Measurements from ENCODE around the gene MAPKAP1.

MAPKAP1 gene

DNA sequence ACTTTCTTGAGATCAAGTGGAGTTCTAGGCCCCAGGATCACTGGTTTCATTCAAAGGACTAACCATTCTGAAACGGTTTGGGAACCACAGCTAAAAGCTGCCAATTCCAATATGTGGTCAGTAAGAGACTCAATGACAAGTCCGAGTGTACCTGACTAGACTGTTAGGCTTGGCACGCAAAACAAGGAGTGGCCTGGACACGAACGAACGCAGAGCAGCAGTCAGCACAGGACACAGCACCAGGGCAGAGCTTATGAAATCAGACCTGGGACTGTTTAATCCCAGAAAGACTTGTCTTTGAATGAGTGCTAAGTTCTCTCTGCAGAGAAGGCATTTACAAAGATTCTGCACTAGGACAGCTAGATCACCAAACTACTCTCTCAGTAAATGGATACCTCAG is 231.6 kb downstream of the MAPKAP1 start:
- DNase-seq = no peak

DNA sequence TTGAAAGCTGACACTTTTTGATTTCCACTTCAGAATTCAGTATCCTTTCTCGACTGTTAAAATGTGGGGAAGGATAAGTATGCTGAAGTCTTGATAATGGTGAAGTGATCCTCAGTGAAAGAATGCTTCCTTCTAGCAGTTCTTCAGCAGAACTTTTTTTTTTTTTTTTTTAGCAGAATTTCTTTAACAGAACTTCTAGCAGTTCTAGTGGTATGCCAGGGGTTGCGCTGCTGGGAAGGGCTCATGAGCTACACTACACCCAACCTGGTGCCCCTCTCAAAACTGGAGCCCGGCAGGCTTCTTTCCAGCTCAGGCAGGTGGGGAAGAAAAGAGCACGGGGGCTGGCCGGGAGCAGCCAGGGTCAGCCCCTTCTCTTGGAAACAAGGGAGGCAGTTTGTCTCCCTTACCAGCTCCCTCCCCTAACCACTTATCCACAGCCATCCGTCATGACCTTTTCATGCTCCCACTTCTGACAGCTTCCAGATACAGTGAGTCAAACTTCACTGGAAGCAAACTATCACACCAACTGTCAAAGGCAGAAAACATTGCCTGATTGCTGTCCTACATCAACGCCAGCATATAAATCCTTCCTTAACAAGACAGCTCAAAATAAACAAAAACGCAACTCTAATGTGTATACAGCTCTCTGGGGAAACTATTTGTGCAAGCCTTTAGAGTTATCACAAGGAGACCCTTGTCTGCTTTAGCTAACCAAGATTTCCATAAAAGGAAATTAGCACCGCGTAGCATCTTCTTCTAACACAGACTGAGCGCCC is 233.9 kb downstream of the MAPKAP1 start:
- DNase-seq = no peak

DNA sequence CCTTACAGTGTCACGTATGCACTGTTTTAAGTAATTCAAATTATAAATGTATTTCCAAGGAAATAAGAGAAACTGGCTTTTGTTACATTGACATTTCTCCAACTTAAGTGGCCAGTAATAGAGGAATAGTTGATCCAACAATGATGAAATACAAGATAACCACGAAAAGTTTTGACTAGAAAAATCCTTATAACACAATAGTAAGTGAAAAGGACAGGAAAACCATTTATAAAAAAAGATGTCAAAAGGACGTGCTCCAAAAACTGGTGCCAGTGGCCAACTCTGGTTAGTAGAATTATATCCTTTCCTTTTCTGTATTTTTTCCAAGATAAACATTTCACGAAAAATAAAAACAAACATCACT is 234.5 kb downstream of the MAPKAP1 start:
- DNase-seq = no peak

DNA sequence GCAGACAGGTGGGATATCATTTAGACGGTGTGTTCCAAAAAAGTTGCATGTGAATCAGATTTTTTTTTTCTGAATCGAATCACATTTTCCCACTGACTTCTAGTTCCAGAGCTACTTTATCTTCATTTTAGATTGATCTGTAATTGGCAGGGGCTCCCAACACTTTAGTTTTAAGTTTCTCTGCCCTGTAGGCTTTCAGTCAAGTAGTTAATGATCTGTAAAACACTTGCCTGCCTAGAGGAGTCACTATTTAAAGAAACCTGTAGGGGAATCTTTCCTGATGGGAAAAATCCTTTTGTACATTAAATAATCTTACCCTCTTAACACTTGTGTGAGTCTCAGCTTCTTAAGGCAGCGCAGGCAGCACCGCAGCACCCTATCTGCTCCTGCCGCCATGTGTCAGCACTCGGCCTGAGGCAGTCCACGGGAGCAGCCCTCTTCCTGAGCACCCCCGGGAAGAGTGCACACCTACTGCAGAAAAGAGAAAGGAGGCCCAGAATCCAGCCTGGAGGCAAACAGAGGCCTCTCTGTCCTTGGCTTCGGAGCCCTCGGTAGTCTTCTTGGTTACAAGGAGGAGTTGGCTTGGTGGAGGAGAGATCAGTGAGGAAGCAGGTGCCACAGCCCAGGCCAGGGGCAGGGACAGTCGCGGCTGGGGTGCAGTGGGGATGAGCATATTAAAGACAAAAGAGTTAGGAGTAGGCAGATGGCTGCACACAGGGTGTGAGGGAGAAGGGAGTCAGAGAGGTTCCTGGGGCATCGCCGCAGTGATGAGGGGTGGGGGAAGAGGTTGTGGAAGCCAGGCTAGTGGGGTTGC is 236.0 kb downstream of the MAPKAP1 start:
- DNase-seq = no peak

DNA sequence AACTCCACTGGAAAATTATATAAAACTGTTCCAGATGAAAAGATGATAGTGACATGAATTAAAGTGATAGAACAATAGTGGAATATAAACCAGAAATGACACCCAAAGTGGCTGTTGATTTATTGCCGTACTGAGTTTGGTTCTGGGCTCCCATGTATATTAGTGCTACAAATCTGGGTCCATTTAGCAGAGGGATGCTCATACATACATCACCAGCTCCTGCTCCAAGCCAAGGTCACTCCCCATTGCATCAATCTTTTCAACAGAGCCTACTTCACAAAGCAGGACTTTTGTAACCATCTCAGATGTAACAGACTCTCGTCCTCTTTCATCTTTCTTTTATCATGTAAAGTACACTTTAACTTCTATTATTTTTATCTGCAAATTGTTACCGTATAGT is 236.8 kb downstream of the MAPKAP1 start:
- DNase-seq = no peak

DNA sequence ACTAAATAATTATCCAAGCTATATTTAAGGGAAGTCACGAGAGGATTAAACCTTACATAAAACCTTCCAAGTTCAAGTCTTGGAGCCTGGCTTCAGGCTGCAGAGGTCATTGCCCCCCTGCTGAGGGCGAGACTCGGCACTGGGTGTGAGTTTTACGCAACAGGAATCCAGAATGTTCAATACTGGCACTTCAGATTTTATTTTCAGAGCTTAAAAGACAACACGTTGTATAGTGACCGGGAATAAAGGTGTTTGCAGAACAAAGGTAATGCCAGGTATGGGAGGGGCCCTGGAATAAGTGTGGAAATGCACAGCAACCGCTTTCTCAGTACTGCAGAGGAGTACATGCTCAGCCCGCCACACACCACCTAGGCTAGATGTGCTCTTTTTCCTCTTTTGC is 238.4 kb downstream of the MAPKAP1 start:
- no peak for DNase-seq

DNA sequence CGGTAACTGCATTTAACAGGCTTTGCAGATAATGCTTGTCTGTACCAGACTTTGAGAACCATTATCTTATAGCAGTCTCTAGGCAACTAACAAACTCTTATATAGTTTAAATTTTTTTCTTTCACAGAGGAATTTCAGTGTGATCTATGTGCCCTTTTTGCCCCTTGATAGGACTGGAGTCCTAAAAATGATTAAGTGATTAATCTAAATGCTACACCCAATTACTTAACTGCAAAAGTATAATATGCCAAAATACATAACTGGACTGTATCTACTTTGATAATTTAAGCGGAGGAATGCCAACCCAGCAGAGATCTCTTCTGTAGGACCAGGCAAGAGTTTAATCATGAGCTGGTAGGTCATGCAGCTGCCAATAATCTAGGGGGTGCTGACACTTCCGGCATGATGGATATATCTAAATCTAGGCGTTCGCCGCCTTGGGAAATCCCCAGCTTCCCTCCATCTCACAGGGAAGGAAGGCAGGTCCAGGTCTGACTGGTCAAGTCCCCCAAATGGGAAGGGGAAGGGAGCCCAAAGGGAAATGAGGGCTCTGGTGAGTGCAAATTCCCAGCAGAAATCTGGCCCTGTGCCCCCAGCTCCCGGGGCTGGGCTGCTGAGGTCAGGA is 239.8 kb downstream of the MAPKAP1 start:
- no peak for DNase-seq

DNA sequence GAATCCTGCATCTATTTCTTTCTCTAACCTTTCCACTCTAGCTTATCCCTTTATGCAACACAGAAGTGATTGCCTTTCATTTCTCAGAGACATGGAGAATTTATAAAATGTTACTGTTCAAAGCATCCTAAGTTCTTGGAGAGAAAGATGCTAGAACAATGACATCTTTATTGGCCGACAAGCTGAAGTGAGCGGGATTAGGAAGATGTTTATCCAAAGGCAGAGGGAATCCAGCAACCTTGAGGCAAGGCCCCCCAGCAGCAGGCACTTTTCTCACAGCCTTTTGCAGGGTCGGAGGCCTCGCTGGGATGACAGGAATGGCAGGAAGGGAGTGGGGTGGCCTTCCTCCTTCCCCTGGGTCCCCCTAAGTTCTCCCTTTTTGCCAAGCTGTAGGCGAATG is 240.6 kb downstream of the MAPKAP1 start:
- DNase-seq = no peak

DNA sequence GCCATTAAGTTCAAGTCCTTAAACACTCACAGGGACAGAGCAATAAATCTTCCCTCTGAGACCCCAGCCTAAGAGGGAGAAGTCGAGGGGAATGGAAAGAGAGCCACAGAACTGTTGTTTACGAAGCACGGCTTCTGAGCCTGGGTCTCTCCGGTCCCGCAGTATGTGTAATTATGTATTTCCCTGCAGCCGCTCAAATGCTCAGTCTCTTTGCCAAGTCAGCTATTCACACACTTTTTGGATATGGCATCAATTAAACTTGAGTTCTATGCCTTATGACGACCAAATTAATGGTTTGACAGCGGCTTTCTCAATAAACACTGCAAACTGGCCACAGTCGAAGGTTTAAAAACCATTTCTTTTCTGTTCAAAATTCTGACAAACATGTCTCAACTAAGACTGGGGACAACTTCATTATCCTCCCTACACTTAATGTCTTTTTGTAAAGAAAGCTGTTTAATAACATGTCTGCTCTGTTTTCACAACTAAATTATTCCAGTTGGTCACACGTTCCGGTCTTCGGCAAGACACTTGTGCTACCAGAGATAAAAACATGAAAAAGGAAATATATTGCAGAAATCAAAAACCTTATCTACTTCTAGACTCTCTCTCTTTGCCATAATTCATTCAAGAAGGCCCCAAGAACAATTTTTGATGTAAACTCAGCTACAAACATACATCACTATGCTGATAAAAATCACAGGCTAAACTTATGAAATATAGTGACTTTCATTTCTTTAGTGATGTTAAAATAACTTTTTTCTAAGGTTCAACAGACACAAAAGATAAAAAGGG is 242.2 kb downstream of the MAPKAP1 start:
- DNase-seq = no peak

DNA sequence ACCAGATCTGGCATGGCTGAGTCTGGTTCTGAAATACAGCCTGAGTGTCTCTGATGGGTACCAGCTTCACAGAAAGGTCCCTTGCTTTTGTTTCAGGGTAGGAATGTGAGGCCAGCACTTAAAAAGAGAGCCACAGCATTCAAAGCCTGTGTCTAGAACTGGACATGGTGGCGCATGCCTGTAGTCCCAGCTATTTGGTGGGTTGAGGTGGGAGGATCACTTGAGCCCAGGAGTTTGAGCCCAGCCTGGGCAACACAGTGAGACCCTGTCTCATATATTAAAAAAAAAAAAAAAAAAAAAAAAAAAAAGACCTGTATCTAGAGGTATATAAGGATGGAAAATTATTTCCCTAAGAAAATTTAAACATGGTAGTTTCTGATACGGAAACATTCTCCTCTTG is 243.1 kb downstream of the MAPKAP1 start:
- DNase-seq = no peak

DNA sequence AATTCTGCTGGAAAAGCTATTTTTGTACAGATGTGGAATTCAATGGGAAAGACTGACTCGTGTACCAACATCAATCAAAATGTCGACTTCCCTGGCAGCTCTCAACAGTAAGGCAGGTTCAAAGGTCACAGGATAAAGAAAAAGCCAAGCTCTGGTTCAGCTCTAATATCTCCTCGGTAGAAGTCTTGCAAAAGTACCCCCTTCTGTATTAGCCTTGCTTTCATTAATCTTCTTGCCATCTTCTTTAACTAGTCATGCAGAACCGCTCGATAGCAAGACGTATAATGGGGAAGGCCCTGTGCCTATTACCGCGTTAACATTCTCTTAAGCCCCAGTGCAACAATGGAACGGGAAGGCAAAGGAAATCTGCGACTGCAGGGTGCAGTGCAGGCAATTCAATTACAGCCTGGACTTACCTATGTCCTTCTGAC is 244.1 kb downstream of the MAPKAP1 start:
- no peak for DNase-seq

DNA sequence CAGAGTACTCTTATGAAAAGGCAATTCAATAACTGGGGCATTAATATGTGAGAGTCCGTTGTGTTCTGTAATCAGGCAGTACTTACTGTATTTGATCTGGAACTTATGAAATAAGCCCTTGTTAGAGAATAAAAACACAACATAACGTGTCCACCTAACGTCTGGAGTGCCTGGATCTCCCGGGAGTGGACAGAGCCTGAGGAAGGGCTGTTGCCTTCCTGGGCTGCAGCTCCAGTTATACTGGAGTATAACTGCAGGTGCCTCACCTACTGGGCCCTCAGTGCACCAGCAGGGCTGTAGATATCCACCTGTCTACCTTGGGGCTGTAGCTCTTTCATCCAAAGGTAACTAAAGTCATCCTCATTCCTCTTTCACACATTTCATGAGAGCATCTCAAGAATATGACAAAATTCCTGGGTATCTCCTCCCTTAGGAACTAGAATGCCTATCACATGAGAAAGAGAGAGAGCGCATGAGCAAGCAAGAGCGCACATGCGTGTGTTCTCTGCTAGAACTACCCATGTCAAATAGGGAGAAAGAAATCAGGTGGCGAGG is 245.3 kb downstream of the MAPKAP1 start:
- no peak for DNase-seq

DNA sequence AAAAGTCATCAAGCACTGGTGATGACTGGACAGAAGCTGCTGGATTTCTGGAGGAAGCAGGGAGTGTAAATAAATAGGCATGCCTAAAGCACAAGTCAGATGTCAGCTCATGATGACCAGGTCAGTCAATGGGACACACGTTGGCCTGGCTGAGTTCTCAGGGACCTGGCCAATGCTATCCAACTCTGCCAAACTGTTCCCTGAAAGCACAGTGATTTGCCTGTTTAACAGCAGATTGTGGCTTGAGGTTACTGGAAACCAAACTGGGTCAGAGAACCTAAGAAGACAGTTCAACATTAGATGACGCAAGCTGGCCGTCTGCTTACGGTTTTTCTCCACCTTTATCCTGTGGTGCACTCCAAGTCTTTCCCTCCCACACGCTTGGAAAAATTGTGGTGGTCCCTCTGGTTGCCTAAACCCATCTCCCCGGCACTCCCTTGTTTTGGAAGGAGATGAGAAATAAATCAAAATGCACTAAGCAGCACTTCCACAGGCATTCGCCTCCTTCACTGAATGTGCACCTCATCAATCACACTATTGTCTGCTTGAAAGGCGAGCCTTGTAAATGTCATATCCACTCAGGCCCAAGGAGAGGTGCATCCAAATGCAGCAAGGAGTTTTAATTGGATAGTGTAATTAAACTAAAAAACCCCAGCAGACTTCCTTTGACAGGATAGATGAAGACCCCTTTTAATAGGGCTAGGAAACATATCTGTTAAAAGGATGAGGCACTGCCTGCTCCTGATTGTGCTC is 245.9 kb downstream of the MAPKAP1 start:
- DNase-seq = no peak

DNA sequence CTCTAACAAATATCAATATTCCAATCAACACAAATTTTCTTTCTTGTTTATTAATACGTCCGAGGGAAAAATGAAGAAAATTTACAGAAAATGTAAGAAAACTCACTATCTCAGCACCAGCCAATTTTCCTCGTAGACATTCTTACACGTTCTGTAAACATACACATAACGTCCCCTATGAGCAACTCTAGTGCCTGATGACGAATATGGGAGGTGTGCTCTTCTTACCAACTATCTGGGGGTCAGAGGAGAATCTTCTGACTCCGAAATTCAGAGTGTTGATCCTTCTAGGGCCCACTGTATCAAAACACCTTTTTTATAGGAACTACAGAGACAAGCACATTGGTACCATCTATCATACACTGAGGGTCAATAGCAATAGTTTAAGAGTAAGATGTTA is 246.7 kb downstream of the MAPKAP1 start:
- no peak for DNase-seq

DNA sequence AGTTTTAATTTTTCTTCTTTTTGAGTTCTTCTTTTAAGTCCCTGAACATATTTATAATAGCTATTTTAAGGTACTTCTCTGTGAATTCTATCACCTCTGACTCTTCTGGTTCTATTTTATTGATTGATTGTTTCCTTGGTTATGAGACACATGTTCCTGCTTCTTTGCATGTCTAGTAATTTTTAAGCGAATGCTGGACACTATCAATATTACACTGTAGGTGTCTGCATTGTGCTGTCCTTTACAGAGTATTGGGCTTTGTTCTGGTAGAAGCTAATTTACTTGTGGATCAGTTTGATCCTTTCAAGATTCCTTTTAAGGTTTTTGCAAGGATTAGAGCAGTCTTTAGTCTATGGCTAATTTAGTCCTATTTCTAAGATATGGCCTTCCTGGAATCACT is 249.7 kb downstream of the MAPKAP1 start:
- no peak for DNase-seq

DNA sequence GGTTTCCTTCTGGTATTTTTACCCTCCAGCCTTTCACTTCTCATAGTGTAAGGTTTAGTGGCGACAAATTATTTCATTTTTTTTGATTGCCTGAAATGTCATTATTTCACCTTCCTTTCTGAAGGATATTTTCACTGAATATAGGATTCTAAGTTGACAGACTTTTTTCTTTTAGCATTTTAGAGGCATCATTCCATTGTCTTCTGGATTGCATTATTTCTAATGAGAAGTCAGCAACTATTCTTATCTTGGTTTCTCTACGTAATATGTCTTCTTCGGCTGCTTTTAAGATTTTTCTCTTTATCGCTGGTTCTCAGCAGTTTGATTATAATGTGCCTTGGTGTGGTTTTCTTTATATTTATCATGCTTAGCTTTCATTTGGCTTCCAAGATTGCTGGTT is 251.1 kb downstream of the MAPKAP1 start:
- no peak for DNase-seq

DNA sequence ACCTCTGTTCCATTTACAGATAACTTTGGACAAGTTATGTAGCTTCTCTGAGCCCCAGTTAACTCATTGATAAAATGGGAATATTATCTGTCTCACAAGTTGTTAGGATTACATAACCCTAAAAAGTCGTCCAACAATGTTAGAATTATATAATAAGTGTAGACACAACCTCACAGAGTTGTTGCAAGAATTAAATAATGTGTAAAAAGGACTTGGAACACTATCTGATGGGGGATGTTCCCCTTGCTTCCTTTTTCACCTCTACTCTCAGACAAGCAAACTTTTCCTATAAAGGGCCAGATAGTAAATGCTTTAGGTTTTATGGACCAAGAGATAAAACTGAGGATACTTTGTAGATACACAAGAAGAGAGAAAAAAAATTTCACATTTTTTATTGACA is 251.9 kb downstream of the MAPKAP1 start:
- no peak for DNase-seq

DNA sequence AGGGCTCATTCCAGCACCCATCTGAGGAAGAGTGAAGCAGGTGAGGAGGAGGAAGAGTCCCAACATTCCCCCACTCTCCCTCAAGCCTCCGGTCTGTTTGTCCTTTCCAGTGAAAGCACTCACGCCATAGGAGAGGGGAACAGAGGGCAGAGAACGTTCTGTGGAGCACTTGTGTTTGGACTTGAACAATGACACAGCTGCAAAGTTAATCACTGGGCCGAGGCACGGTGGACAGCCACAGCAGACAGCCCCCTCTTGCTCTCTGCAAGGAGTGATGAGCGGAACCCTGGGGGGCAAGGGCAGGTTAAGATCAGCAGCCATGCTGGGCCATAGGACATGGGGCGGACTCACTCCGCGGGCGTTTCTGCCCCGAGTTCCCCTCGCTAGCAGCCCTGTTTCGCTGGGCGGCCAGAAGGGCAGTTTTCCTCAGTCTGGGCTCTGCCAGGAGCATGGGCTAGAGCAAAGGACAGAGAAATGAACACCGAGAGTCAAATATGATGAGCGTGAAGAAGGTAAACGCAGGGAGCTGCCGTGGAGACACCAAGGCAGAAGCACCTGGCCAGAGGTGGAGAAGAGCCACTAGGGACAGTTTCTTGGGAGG is 259.7 kb downstream of the MAPKAP1 start:
- no peak for DNase-seq

DNA sequence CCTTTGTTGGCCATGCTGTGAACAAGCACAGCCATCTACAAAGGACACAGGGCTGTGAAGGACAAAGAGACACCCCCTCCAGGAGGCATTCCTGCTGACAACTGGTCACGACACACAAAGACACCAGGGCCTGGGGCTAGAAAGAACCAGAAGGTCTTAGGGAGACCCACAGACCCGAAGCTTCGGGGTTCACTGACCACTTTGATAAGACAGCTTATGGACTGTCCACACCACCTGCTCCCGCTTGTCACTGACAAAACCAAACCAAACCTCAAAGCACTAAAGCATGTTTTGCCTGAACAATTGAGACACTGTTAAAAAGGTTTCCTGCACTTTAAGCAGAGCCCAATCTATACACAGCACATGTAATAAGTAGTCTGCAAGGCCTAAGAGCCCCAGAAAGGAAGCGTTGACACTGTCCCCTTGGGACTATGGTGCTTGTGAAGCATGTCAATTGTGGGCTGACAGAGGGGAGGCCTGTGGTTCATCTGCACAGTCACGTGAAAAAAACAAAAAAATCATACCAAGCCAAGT is 260.4 kb downstream of the MAPKAP1 start:
- DNase-seq = no peak

DNA sequence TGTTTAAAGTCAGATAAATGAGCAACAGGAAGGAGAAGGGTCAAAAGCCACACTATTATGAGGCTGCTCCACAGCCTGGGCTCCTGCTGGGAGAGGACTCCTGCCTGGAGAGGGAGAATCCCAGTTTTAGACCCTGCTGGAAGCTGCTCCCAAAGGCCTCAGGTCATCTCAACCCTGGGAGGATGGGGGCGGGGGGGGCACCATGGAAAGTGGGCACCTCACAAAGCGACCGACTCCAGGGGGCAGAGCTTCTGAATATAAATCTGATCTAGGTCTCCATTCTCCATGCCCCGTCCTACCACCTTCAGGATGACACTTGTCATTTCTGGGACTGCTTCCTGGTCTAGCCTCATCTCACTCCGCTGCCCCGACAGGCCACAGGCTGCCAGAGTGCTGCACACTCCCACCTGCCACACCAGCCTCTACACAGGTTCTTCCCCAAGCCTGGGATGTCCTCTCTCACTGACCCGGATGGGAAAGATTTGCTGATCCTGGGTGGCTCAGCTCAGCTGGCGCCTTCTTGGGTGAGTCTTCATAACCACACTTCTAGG is 262.0 kb downstream of the MAPKAP1 start:
- no peak for DNase-seq

DNA sequence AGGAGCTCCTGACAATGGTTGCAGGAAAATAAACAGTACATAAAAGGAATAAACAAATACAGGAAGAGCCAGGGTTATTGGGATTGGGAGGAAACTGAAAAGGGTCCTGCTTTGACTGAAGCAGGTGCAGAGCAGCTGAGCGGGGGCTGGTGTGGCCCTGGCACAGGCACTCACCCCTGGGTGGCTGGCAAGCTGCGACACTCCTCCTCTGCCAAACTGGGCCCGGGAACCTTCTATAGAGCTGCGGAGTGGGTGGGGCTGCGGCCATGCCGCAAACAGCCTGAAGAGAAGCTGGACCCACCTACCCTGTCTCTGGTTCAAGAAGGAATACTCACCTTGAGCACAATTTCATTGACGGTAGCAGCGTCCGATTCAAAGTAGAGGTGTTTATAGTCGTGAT is 262.8 kb downstream of the MAPKAP1 start:
- no peak for DNase-seq

Data from amniotic stem cell (primary cell).